Measurements from ENCODE around the gene NR2F1. TPM values are rescaled to one million over a fixed set of nuclear protein-coding genes. Genes with fewer than 3 reads are reported as not detected.

NR2F1 gene
- total RNA-seq, 2 experiments from 2014 or later, result not detected

GRCh38 chr5:93580063-93580926 is 2.7 kb upstream of the NR2F1 start:
- CTCF ChIA-PET, result interaction anchor here (0.6 to 1.0 kb wide), 7 partner anchors 9 to 1938 kb away, joined by 3 to 6 read pairs (median 3); no protein-coding TSS in a partner anchor
- H3K27me3 Mint-ChIP-seq, result peaks cover 48% of the 10 kb centered on the region
- DNase-seq, result peak; percentile 25

GRCh38 chr5:93580927-93581445 is 2.0 kb upstream of the NR2F1 start, which contains the start of gene NR2F1-AS1:
NR2F1-AS1 (minus strand) TSS chr5:93581219.
- ChIA-PET POLR2A (no interaction called here), CTCF (interaction anchor here (0.6 to 1.0 kb wide), 7 partner anchors 10 to 1939 kb away, joined by 3 to 6 read pairs (median 3); no protein-coding TSS in a partner anchor)
- DNase-seq, result no peak
- Mint-ChIP-seq H3K27ac (no peak within 1 kb of the TSS), H3K4me3 (peak within 1 kb of the TSS; percentile 40), H3K27me3 (peaks cover 47% of the 10 kb centered on the region), H3K4me1 (ENCODE audit: low read depth) (peaks cover 17% of the 10 kb centered on the region), H3K9me3 (no peaks in the 10 kb centered on the region), H3K36me3 (no peaks in the 10 kb centered on the region)
- intact Hi-C loops (cut with micrococcal nuclease), result loop anchor here (1.0 to 10.0 kb wide), 5 partner anchors 220 to 1274 kb away; no protein-coding TSS in a partner anchor

More at GRCh38 chr5:93580063-93580926, 2.7 kb upstream of the NR2F1 start:
- Mint-ChIP-seq H3K36me3 (no peaks in the 10 kb centered on the region), H3K4me3 (peak overlapping the region; percentile 40), H3K9me3 (no peaks in the 10 kb centered on the region), H3K4me1 (ENCODE audit: low read depth) (peaks cover 13% of the 10 kb centered on the region), H3K27ac (no peak overlapping the region)
- intact Hi-C loops (cut with micrococcal nuclease), result loop anchor here (2.0 to 10.0 kb wide), 4 partner anchors 335 to 1275 kb away; no protein-coding TSS in a partner anchor
- POLR2A ChIA-PET, result no interaction called here

GRCh38 chr5:93582167-93582462 is 907 bp upstream of the NR2F1 start:
- ChIA-PET CTCF (interaction anchor here (0.8 to 1.2 kb wide), 3 partner anchors 19 to 1155 kb away, joined by 3 to 4 read pairs (median 3); no protein-coding TSS in a partner anchor), POLR2A (no interaction called here)
- Mint-ChIP-seq H3K27me3 (peaks cover 44% of the 10 kb centered on the region), H3K4me1 (ENCODE audit: low read depth) (peaks cover 20% of the 10 kb centered on the region), H3K4me3 (no peak overlapping the region), H3K36me3 (no peaks in the 10 kb centered on the region), H3K27ac (no peak overlapping the region), H3K9me3 (no peaks in the 10 kb centered on the region)
- DNase-seq, result no peak
- intact Hi-C loops (cut with micrococcal nuclease), result loop anchor here (2.0 to 10.0 kb wide), 5 partner anchors 39 to 1273 kb away; a partner anchor contains a TSS

- ChIA-PET CTCF (interaction anchor here (0.7 to 1.6 kb wide), 3 partner anchors 18 to 329 kb away, joined by 3 to 4 read pairs (median 4); no protein-coding TSS in a partner anchor), POLR2A (no interaction called here)
- Mint-ChIP-seq H3K27me3 (peaks cover 43% of the 10 kb centered on the region), H3K4me3 (no peak overlapping the region), H3K4me1 (ENCODE audit: low read depth) (peaks cover 31% of the 10 kb centered on the region), H3K27ac (no peak overlapping the region), H3K36me3 (peaks cover 8% of the 10 kb centered on the region), H3K9me3 (no peaks in the 10 kb centered on the region)
- no peak for DNase-seq
- intact Hi-C loops (cut with micrococcal nuclease), result loop anchor here (2.0 to 10.0 kb wide), 5 partner anchors 37 to 1271 kb away; a partner anchor contains a TSS
Observed at GRCh38 chr5:93583439-93583767, 381 bp downstream of the NR2F1 start.

- Mint-ChIP-seq H3K9me3 (no peaks in the 10 kb centered on the region), H3K27ac (no peak overlapping the region), H3K27me3 (peaks cover 42% of the 10 kb centered on the region), H3K36me3 (peaks cover 13% of the 10 kb centered on the region), H3K4me3 (peak overlapping the region; percentile 32), H3K4me1 (ENCODE audit: low read depth) (peaks cover 35% of the 10 kb centered on the region)
- POLR2A ChIA-PET, result no interaction called here
- CTCF ChIA-PET, result interaction anchor here (1.6 kb wide), 1 partner anchor 23 kb away, joined by 4 read pairs; no protein-coding TSS in a partner anchor
- intact Hi-C loops (cut with micrococcal nuclease), result loop anchor here (2.0 to 10.0 kb wide), 5 partner anchors 37 to 1271 kb away; a partner anchor contains a TSS
- DNase-seq, result peak; percentile 42
Observed at GRCh38 chr5:93583768-93584595, 960 bp downstream of the NR2F1 start.

GRCh38 chr5:93584596-93585040 is 1.6 kb downstream of the NR2F1 start:
- no peak overlapping the region for H3K27ac Mint-ChIP-seq
- peak overlapping the region; percentile 32 for H3K4me3 Mint-ChIP-seq
- ChIA-PET POLR2A (no interaction called here), CTCF (no interaction called here)
- peaks cover 35% of the 10 kb centered on the region for H3K4me1 Mint-ChIP-seq (ENCODE audit: low read depth)
- peaks cover 13% of the 10 kb centered on the region for H3K36me3 Mint-ChIP-seq
- H3K27me3 Mint-ChIP-seq, result peaks cover 47% of the 10 kb centered on the region
- DNase-seq, result no peak
- intact Hi-C loops (cut with micrococcal nuclease), result loop anchor here (5.0 to 10.0 kb wide), 3 partner anchors 1153 to 1270 kb away; no protein-coding TSS in a partner anchor
- H3K9me3 Mint-ChIP-seq, result no peaks in the 10 kb centered on the region

GRCh38 chr5:93585041-93585766 is 2.2 kb downstream of the NR2F1 start:
- Mint-ChIP-seq H3K36me3 (peaks cover 13% of the 10 kb centered on the region), H3K4me1 (ENCODE audit: low read depth) (peaks cover 33% of the 10 kb centered on the region), H3K27ac (no peak overlapping the region), H3K27me3 (peaks cover 52% of the 10 kb centered on the region), H3K9me3 (no peaks in the 10 kb centered on the region), H3K4me3 (peak overlapping the region; percentile 53)
- intact Hi-C loops (cut with micrococcal nuclease), result loop anchor here (10.0 kb wide), 2 partner anchors 1210 to 1270 kb away; no protein-coding TSS in a partner anchor
- ChIA-PET POLR2A (no interaction called here), CTCF (interaction anchor here (1.6 kb wide), 1 partner anchor 10 kb away, joined by 3 read pairs; no protein-coding TSS in a partner anchor)
- DNase-seq, result no peak

- POLR2A ChIA-PET, result no interaction called here
- intact Hi-C loops (cut with micrococcal nuclease), result loop anchor here (1.0 to 10.0 kb wide), 5 partner anchors 9 to 1269 kb away; no protein-coding TSS in a partner anchor
- CTCF ChIA-PET, result interaction anchor here (1.6 to 2.5 kb wide), 3 partner anchors 10 to 215 kb away, joined by 3 to 9 read pairs (median 6); no protein-coding TSS in a partner anchor
- peaks cover 27% of the 10 kb centered on the region for H3K4me1 Mint-ChIP-seq (ENCODE audit: low read depth)
- no peak for DNase-seq
- H3K36me3 Mint-ChIP-seq, result peaks cover 13% of the 10 kb centered on the region
- peak overlapping the region; percentile 57 for H3K4me3 Mint-ChIP-seq
- H3K9me3 Mint-ChIP-seq, result no peaks in the 10 kb centered on the region
- H3K27ac Mint-ChIP-seq, result no peak overlapping the region
- H3K27me3 Mint-ChIP-seq, result peaks cover 47% of the 10 kb centered on the region
Observed at GRCh38 chr5:93585767-93586385, 2.9 kb downstream of the NR2F1 start.

- Mint-ChIP-seq H3K27me3 (peaks cover 56% of the 10 kb centered on the region), H3K27ac (peak overlapping the region; percentile 23), H3K4me1 (ENCODE audit: low read depth) (peaks cover 26% of the 10 kb centered on the region), H3K4me3 (peak overlapping the region; percentile 42), H3K9me3 (no peaks in the 10 kb centered on the region), H3K36me3 (peaks cover 13% of the 10 kb centered on the region)
- intact Hi-C loops (cut with micrococcal nuclease), result loop anchor here (1.0 to 10.0 kb wide), 5 partner anchors 8 to 1268 kb away; no protein-coding TSS in a partner anchor
- CTCF ChIA-PET, result interaction anchor here (0.6 to 2.7 kb wide), 6 partner anchors 9 to 214 kb away, joined by 3 to 9 read pairs (median 6); no protein-coding TSS in a partner anchor
- DNase-seq, result no peak
- POLR2A ChIA-PET, result no interaction called here
Observed at GRCh38 chr5:93586736-93587596, 3.9 kb downstream of the NR2F1 start.
